GM12892 (cell line): ENCODE data around the gene ARRB2.

Source experiments
- POLR2A ChIP-seq: IDR thresholded peaks from 2 replicates; pipeline ENCODE4 v1.6.1; 2011; ENCODE audit warnings: low read depth, low read length, control low read depth
- POLR2AphosphoS5 ChIP-seq: IDR thresholded peaks from 2 replicates; pipeline ENCODE4 v1.6.1; 2011; ENCODE audit warnings: low read depth, low read length, control low read depth
- TAF1 ChIP-seq: IDR thresholded peaks from 2 replicates; pipeline ENCODE4 v1.6.1; 2011; ENCODE audit warnings: low read depth, mild to moderate bottlenecking, control low read depth, low read length, borderline replicate concordance

- TF ChIP-seq POLR2AphosphoS5 (no peak), POLR2A (no peak), TAF1 (no peak)
These were observed 49.4 kb downstream of the ARRB2 start for GRCh38 chr17:4759776-4760236.
